Mesenchymal stem cell (in vitro differentiated cells and primary cell): ENCODE measurements around the gene ATG10.

Experiments
- DNase-seq: peaks from one replicate; pipeline ENCODE4 v3.0.0-alpha.2; 2013
- H2AFZ ChIP-seq: one replicate; pipeline ENCODE4 v1.6.1; 2013; ENCODE audit warnings: low read depth, mild to moderate bottlenecking, control low read depth, inconsistent platforms, low read length, moderate library complexity
- H2AK5ac ChIP-seq: 2 replicates; pipeline ENCODE4 v1.6.1; 2013; ENCODE audit warnings: low read length, moderate library complexity, mild to moderate bottlenecking, inconsistent platforms; ENCODE audit not compliant: severe bottlenecking
- H2BK120ac ChIP-seq: one replicate; pipeline ENCODE4 v1.6.1; 2013; ENCODE audit warnings: low read depth, mild to moderate bottlenecking, inconsistent platforms, low read length, moderate library complexity
- H2BK12ac ChIP-seq, 2 experiments: one replicate each; pipeline ENCODE4 v1.6.1; 2013; ENCODE audit warnings: inconsistent platforms in 2 of 2, low read length in 2 of 2, mild to moderate bottlenecking in 2 of 2, moderate library complexity in 2 of 2, control low read depth in 1 of 2
- H2BK15ac ChIP-seq: one replicate; pipeline ENCODE4 v1.6.1; 2013; ENCODE audit warnings: mild to moderate bottlenecking, low read depth, inconsistent platforms; ENCODE audit not compliant: poor library complexity, severe bottlenecking
- H2BK5ac ChIP-seq: 2 replicates; pipeline ENCODE4 v1.6.1; 2013; ENCODE audit warnings: low read depth, mild to moderate bottlenecking, low read length, control low read depth, inconsistent platforms; ENCODE audit not compliant: poor library complexity, severe bottlenecking
- H3K14ac ChIP-seq, 2 experiments: one replicate each; pipeline ENCODE4 v1.6.1; 2013; ENCODE audit warnings: inconsistent platforms in 2 of 2, low read length in 2 of 2, control low read depth in 1 of 2, mild to moderate bottlenecking in 1 of 2, moderate library complexity in 1 of 2
- H3K18ac ChIP-seq, 2 experiments: one replicate each; pipeline ENCODE4 v1.6.1; 2013; ENCODE audit warnings: inconsistent platforms in 2 of 2, low read length in 2 of 2, control low read depth in 1 of 2, low read depth in 1 of 2, mild to moderate bottlenecking in 1 of 2
- H3K23ac ChIP-seq, 2 experiments: one replicate each; pipeline ENCODE4 v1.6.1; 2013; ENCODE audit warnings: inconsistent platforms in 2 of 2, low read length in 2 of 2, mild to moderate bottlenecking in 2 of 2, moderate library complexity in 2 of 2, control low read depth in 1 of 2
- H3K27ac ChIP-seq: 2 replicates; pipeline ENCODE4 v1.5.1; 2013; ENCODE audit warnings: mild to moderate bottlenecking, moderate library complexity, low read length, control low read depth, inconsistent platforms; ENCODE audit not compliant: poor library complexity, severe bottlenecking
- H3K27me3 ChIP-seq, 2 experiments: 2 replicates each; pipeline versions ENCODE4 v1.6.1 to v1.7.0; 2013; ENCODE audit warnings: low read length in 2 of 2, mild to moderate bottlenecking in 2 of 2, moderate library complexity in 2 of 2, control low read depth in 1 of 2, inconsistent platforms in 1 of 2; ENCODE audit not compliant: control insufficient read depth in 1 of 2, insufficient read depth in 1 of 2
- H3K36me3 ChIP-seq, 2 experiments: 2 replicates each; pipeline versions ENCODE4 v1.6.1 to v1.7.0; 2013; ENCODE audit warnings: low read length in 2 of 2, control low read depth in 1 of 2, inconsistent platforms in 1 of 2, low read depth in 1 of 2, mild to moderate bottlenecking in 1 of 2; ENCODE audit not compliant: insufficient read depth in 2 of 2, control insufficient read depth in 1 of 2
- H3K4ac ChIP-seq, 2 experiments: one replicate each; pipeline ENCODE4 v1.6.1; 2013; ENCODE audit warnings: inconsistent platforms in 2 of 2, low read length in 2 of 2, mild to moderate bottlenecking in 2 of 2, moderate library complexity in 2 of 2, control low read depth in 1 of 2, low read depth in 1 of 2
- H3K4me1 ChIP-seq: 2 replicates; pipeline ENCODE4 v1.6.1; 2013; ENCODE audit warnings: low read depth, low read length, control low read depth; ENCODE audit not compliant: control insufficient read depth, insufficient read depth
- H3K4me2 ChIP-seq: 2 replicates; pipeline ENCODE4 v1.6.1; 2013; ENCODE audit warnings: low read length, mild to moderate bottlenecking, inconsistent platforms; ENCODE audit not compliant: poor library complexity, severe bottlenecking
- H3K4me3 ChIP-seq, 2 experiments: 2 replicates each; pipeline versions ENCODE4 v1.5.1 to v1.7.0; 2013; ENCODE audit warnings: low read length in 2 of 2, mild to moderate bottlenecking in 2 of 2, control low read depth in 1 of 2, low read depth in 1 of 2; ENCODE audit not compliant: insufficient read depth in 1 of 2
- H3K79me1 ChIP-seq: replicated peaks from 2 replicates; pipeline ENCODE4 v1.6.1; 2013; ENCODE audit warnings: mild to moderate bottlenecking, control low read depth, low read length, inconsistent platforms; ENCODE audit not compliant: poor library complexity, severe bottlenecking
- H3K9ac ChIP-seq: 2 replicates; pipeline ENCODE4 v1.7.0; 2013; ENCODE audit warnings: mild to moderate bottlenecking, low read length, moderate library complexity
- H3K9me3 ChIP-seq: 2 replicates; pipeline ENCODE4 v1.7.0; 2013; ENCODE audit warnings: mild to moderate bottlenecking, low read length; ENCODE audit not compliant: control insufficient read depth
- H4K8ac ChIP-seq: one replicate; pipeline ENCODE4 v1.6.1; 2013; ENCODE audit warnings: inconsistent platforms, mild to moderate bottlenecking, low read length, moderate library complexity
- H4K91ac ChIP-seq: one replicate; pipeline ENCODE4 v1.6.1; 2013; ENCODE audit warnings: mild to moderate bottlenecking, low read length, inconsistent platforms
- WGBS: methylation state at CpG from one replicate; pipeline ENCODE4 v1.1.7; 2013; ENCODE audit warnings: mixed read lengths; 5-methylcytosine and 5-hydroxymethylcytosine counted together

The ATG10 gene

DNA sequence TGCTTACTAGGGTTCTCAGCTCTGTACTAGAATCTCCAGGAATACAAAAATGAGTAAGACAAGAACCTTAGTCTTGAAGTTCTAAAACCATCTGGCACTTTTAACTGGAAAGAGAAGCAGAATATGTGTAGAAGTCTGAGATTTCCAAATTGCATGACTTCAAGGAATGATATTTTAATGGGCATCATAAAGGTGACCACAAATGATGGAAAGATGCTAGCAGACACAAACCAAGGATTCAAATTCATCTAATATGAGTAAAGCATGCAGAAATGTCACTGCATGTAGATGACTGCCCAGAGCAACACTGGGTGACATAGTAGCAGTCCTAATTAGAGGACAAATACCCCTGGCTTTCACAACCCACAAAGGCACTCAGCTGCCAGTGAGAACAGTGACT is 189.1 kb downstream of the ATG10 start:
- peak overlapping the region; percentile 26 for H3K27ac ChIP-seq
- no peak overlapping the region for H3K4me3 ChIP-seq
- no peak overlapping the region for H2BK120ac ChIP-seq
- H2AK5ac ChIP-seq = no peak overlapping the region
- no peaks in the 10 kb centered on the region for H3K36me3 ChIP-seq
- no peak overlapping the region for H3K4me2 ChIP-seq
- no peak overlapping the region for H2BK15ac ChIP-seq
- H4K91ac ChIP-seq = no peak overlapping the region
- no peak overlapping the region for H3K14ac ChIP-seq
- no peak overlapping the region for H3K9ac ChIP-seq
- no peak overlapping the region for H2BK12ac ChIP-seq
- no peak for DNase-seq
- H3K18ac ChIP-seq = no peak overlapping the region
- H2AFZ ChIP-seq = no peak overlapping the region
- H3K27me3 ChIP-seq = no peaks in the 10 kb centered on the region
- H3K9me3 ChIP-seq = no peaks in the 10 kb centered on the region
- H3K4ac ChIP-seq = no peak overlapping the region
- H3K79me1 ChIP-seq = peaks cover 4% of the 10 kb centered on the region
- H3K23ac ChIP-seq = no peak overlapping the region
- peaks cover 3% of the 10 kb centered on the region for H3K4me1 ChIP-seq
- H4K8ac ChIP-seq = no peak overlapping the region
- H2BK5ac ChIP-seq = no peak overlapping the region

- Histone ChIP-seq H2BK120ac (no peak overlapping the region), H3K23ac (no peak overlapping the region), H3K4me3 (no peak overlapping the region), H2AFZ (no peak overlapping the region), H2BK12ac (no peak overlapping the region), H2AK5ac (no peak overlapping the region), H2BK15ac (no peak overlapping the region), H3K14ac (no peak overlapping the region), H3K27ac (no peak overlapping the region), H3K4me2 (no peak overlapping the region), H3K4me1 (peaks cover 3% of the 10 kb centered on the region), H3K18ac (no peak overlapping the region), H3K27me3 (no peaks in the 10 kb centered on the region), H3K4ac (no peak overlapping the region), H3K36me3 (no peaks in the 10 kb centered on the region), H4K8ac (no peak overlapping the region), H3K9me3 (no peaks in the 10 kb centered on the region), H3K9ac (no peak overlapping the region), H3K79me1 (peaks cover 2% of the 10 kb centered on the region), H4K91ac (no peak overlapping the region), H2BK5ac (no peak overlapping the region)
- WGBS = 95% methylated on average over 3 of the region's 4 CpGs
- no peak for DNase-seq
Measured at GRCh38 chr5:82162573-82162972, 190.8 kb downstream of the ATG10 start.

DNA sequence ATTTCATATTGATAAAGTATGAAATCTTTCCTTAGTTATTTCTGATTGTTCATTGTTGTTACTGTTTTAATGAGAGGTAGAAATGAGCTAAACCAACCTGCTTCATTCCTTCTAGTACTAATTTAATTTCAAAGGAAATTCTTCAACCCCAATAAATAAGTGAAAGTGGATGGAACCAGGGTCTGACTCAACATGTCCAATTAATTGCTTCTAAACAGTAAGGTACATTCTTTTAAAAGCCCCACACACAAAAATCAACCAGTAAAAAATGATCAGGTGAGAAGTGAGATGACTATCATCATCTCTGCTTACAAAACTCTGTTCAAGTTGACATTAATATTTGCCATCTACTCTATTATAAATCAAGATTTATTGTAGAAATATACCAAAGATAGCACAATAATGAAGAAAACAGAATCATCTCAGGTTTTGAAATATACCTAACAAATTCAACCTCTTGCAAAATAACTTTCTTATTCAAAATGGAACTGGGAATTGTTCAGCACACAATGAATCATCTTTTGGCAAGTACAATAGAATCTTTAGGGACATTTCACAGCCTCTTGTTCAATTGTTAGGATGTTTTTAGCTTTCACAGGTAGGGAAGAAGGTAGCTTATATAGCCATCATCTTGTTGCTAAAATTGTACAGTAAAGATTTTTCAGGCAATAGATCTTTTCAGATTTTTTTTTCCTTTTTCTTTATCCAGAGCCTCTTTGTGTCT is 191.8 kb downstream of the ATG10 start:
- H3K79me1 ChIP-seq = peaks cover 2% of the 10 kb centered on the region
- H3K4ac ChIP-seq = no peak overlapping the region
- no peak overlapping the region for H3K18ac ChIP-seq
- no peaks in the 10 kb centered on the region for H3K36me3 ChIP-seq
- no peak overlapping the region for H3K23ac ChIP-seq
- H2BK12ac ChIP-seq = no peak overlapping the region
- peaks cover 3% of the 10 kb centered on the region for H3K4me1 ChIP-seq
- no peaks in the 10 kb centered on the region for H3K27me3 ChIP-seq
- peak overlapping the region; percentile 84 for H3K27ac ChIP-seq
- no peak overlapping the region for H2BK15ac ChIP-seq
- H3K4me3 ChIP-seq = peak overlapping the region in 1 of 2 experiments; percentile 60
- H3K9ac ChIP-seq = peak overlapping the region; percentile 92
- H2BK5ac ChIP-seq = no peak overlapping the region
- no peak overlapping the region for H3K14ac ChIP-seq
- no peak overlapping the region for H3K4me2 ChIP-seq
- H2AFZ ChIP-seq = no peak overlapping the region
- H4K91ac ChIP-seq = no peak overlapping the region
- H3K9me3 ChIP-seq = no peaks in the 10 kb centered on the region
- no peak overlapping the region for H4K8ac ChIP-seq
- no peak overlapping the region for H2BK120ac ChIP-seq
- no peak overlapping the region for H2AK5ac ChIP-seq
- DNase-seq = no peak

GRCh38 chr5:82164176-82164976 is 192.6 kb downstream of the ATG10 start:
- Histone ChIP-seq H3K36me3 (no peaks in the 10 kb centered on the region), H3K23ac (no peak overlapping the region), H3K14ac (no peak overlapping the region), H3K27me3 (no peaks in the 10 kb centered on the region), H3K79me1 (peaks cover 2% of the 10 kb centered on the region), H2BK120ac (no peak overlapping the region), H2BK12ac (no peak overlapping the region), H2AK5ac (no peak overlapping the region), H3K4me3 (peak overlapping the region in 1 of 2 experiments; percentile 60), H3K18ac (no peak overlapping the region), H3K9ac (peak overlapping the region; percentile 92), H3K9me3 (no peaks in the 10 kb centered on the region), H3K27ac (peak overlapping the region; percentile 98), H2BK15ac (no peak overlapping the region), H3K4me2 (peak overlapping the region; percentile 22), H4K8ac (no peak overlapping the region), H3K4ac (no peak overlapping the region), H2BK5ac (peak overlapping the region; percentile 66), H4K91ac (no peak overlapping the region), H3K4me1 (peaks cover 3% of the 10 kb centered on the region), H2AFZ (no peak overlapping the region)
- 79% methylated on average over 5 of the region's 6 CpGs for WGBS
- DNase-seq = peak; percentile 79
